NCI-H524 (cell line): ENCODE data around the gene FBLN2.
"Not testable (repeated sequence)": the region's sequence is repeated elsewhere in the genome, so short reads cannot be mapped to it uniquely, and the experiment has no call there.

ENCODE experiments used
- DNase-seq, 2 experiments: peaks; one replicate each; lab custom pipeline; 2025; lab: John Stamatoyannopoulos, UW

The FBLN2 gene

GRCh38 chr3:13548696-13549622, at the start of gene FBLN2:
TSS of gene FBLN2 (plus strand) at chr3:13549125. CDS start at chr3:13570356, 21,231 bp downstream.
- DNase-seq: peak in 1 of 2 experiments; percentile 29

GRCh38 chr3:13499246-13499645, 49.7 kb upstream of the FBLN2 start:
- not testable (repeated sequence) for DNase-seq

- DNase-seq: no peak
Measured at GRCh38 chr3:13500133-13500885, 48.6 kb upstream of the FBLN2 start.

- DNase-seq: no peak
Measured at GRCh38 chr3:13501056-13501455, 47.9 kb upstream of the FBLN2 start.

- no peak for DNase-seq
Measured at GRCh38 chr3:13501521-13501920, 47.4 kb upstream of the FBLN2 start.

- no peak for DNase-seq
Measured at GRCh38 chr3:13501958-13502790, 46.8 kb upstream of the FBLN2 start.

GRCh38 chr3:13502791-13503060, 46.2 kb upstream of the FBLN2 start:
- no peak for DNase-seq

GRCh38 chr3:13504161-13504831, 44.6 kb upstream of the FBLN2 start:
- DNase-seq: no peak

- no peak for DNase-seq
Measured at GRCh38 chr3:13505147-13506130, 43.5 kb upstream of the FBLN2 start.

GRCh38 chr3:13506239-13506638, 42.7 kb upstream of the FBLN2 start:
- no peak for DNase-seq

GRCh38 chr3:13506680-13507079, 42.2 kb upstream of the FBLN2 start:
- DNase-seq: no peak

GRCh38 chr3:13507247-13507569, 41.7 kb upstream of the FBLN2 start:
- no peak for DNase-seq

GRCh38 chr3:13507570-13508339, 41.2 kb upstream of the FBLN2 start:
- no peak for DNase-seq

GRCh38 chr3:13508496-13508895, 40.4 kb upstream of the FBLN2 start:
- DNase-seq: no peak

- no peak for DNase-seq
Measured at GRCh38 chr3:13509059-13509815, 39.7 kb upstream of the FBLN2 start.

- no peak for DNase-seq
Measured at GRCh38 chr3:13509816-13510192, 39.1 kb upstream of the FBLN2 start.

GRCh38 chr3:13512451-13512850, 36.5 kb upstream of the FBLN2 start:
- DNase-seq: no peak

- no peak for DNase-seq
Measured at GRCh38 chr3:13513051-13513912, 35.6 kb upstream of the FBLN2 start.
